HL-60/S4 treated with retinoic acid at 250 ng/mL for 4 days and 3 days (cell line): ENCODE data around the gene MEX3B.
"Not testable (repeated sequence)": the region's sequence is repeated elsewhere in the genome, so short reads cannot be mapped to it uniquely, and the experiment has no call there.

Experiments used
- in situ Hi-C: fragments of 300-500 bp; cut with MboI; formaldehyde crosslinking; loops from 2 replicates; pipeline ENCODE4 v1.7.0; 2022; ENCODE audit warnings: low sequenced_read_pairs

Gene MEX3B

DNA sequence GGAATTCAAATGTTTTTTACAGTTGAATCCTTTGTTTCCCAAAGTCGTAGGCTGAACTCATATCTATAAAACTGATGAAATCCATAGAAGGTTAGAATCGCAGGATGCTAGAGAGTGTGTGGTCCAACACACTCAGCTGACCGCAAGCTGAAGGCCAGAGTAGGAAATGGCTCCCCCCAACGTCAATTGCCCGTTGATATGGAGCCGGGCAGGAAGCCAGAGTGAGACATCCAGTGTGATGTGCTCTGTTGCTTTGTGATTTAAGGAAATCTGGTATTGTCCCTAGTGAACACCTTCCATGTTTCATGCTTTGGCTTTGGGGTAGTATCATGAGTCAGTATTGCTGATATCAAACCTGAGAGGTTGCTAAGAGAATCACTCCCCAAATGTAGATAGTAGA lies 5.8 kb upstream of the MEX3B start:
- in situ Hi-C loops, result no loop called here

DNA sequence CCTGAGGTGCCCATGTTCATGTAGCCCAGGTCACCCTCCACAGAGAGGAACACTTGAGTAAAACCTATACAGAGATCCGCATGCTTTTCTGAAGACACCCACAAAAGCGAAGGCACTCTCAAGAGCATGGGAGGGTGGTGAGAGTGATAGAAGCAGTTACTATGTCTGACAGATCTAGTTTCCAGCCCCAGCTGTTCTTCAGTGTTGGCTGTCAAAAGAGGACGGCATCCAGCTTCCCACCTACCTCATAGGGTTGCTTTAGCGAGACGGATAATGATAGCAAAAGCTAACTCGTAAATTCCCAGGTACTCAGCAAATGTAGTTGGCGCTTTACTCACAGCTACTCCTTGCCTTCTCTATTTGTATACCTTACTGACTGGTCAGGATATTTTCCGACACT lies 3.0 kb upstream of the MEX3B start:
- in situ Hi-C loops, result no loop called here

DNA sequence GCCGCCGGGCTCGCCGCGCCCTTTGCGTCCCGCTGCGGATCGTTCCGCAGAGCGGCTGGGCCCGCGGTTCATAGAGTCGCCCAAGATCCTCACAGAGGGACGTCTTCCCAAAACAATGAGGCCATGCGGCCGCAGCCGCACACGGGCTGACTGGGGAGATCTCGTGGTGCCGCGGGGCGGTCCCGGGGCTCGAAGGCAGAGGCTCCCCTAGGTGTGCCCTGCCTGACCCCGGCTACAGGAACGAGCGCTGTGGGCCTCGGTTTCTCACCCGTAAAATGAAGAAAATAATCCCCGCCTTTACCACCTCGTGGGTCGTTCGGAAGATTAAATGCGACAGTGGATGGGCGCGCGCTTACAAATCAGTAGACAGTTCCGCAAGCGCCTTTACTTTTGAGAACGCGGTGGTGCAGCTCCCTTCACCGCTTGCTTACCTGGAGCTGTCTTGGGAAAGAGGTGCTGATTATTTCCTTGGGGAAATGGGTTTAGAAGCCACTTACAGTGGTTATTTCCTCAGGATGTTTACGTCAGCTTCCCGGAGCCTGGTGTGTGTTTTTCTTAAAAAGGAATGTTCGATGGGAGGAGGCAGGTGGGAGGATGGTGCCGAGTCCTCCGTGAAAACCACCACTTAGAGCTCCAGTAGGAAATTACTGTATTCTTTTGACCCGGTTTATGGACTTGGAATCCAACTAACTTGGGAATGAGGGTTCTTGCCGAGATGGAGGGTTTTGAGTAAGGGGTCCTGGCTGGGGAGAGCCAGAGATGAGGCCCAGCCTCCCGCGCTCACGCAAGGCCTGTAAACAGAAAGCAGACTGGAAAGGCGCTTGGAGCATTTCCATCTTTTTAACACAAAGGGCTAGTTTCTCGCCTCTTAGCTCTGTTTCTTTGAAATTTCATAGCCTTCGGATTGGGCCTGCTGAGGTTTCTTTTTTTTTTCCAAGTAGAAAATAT lies 1.9 kb upstream of the MEX3B start:
- in situ Hi-C loops, result no loop called here

DNA sequence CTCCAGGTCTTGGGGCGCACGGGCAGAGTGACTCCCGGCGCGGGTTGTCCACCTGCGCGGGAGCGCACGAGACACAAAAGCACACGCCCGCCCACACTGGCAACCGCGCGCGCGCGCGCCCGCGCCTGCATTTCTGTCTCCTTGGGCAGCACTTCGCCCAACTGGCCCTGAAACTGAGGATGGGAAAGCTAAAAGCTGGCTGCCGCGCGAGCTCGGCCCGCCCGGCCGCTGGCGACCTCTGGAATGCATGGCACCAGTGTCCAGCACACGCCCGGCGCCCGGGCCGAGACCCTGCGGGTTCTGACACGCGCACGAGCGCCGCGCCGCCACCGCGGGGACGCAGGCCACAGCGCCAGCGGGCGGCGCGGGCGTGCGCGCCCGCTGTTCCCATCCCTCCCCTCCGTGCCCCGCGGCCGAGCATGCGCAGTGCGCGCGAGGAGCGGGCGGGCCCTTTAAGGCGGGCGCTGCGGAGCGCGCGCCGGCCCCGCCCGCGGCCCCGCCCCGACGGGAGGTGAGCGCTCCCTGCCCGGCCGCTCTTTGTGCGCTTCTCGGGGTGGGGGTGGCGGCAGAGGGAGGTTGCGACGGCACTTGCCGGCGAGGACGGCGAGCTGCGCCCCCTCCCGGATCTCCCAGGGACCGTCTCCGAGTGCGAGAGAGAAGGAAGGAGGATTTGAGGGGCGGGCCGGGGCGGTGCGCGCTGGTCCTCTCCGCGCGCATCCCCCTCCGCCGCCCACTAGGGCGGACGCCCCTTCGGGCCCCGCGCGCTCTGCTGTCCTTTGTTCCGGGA lies 1.0 kb upstream of the MEX3B start:
- in situ Hi-C loops, result no loop called here

DNA sequence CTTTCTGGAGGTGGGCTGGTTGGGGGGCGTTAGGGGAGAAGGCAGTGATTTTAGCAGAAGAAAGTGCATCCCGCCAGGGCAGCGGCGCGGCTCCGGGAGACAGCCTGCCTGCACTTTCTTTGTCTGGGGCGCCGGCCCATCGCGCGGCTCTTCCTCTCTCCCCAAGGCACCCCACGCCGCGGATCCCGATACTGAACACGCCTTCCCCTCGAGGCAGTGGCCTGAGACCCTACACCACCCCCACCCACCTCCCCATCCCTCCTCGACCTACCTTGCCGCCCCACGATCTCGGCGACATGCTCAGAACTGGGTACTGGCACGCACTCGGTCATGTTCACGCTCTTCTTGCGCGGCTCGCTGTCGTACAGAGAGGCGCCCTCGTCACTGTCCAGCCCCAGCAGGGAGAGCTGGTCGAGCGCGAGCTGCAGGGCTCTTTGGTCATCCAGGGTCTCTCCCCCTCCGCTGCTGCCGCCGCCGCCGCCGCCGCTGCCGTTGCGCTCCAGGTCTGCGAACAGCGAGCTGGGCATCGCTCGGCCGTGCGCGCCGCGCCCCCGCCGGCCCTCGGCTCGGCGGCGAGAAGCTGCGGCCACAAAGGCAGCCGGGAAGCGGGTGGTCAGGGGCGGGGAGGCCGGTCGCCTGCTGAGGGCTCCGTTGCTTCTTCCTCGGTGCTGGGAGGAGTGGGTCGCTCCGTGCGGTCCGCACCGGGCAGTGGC lies 483 bp downstream of the MEX3B start:
- in situ Hi-C loops, result no loop called here

DNA sequence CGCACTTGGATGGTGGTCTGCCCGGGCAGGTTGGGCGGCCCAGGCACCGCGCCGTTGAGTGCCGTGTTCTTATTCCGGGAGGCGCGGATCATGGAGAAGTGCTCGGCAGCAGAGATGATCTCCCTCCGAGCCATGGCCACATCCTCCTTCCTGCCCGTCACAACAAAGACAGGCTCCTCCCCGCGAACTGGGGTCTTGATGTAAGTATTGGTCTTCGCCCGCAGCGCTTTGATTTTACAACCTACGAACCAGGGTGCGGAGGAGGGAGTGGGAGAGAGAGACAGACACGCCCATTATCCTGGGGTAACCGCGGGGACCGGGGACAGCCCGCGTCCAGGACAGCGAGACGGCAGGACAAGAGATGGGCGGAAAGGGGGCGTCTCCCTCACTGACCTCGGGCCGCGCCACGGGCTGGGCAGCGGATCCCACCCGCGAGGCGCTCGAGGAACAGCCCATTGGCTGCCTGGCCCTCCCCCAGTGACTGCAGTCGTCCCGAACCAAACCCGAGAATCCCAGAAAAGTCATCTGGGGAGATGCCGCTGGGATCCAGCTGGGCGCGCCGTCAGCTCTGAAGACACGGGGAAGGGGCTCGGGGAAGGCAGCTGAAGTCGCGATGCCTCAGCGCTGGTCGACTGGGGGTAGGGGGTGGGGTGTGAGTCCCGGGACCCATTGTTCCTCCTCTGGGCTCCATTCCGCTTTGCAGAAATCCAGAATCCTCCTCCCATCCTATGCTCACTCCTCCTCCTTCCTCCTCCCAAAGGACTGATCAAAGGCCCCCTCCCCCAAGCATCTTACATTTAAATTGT lies 1.2 kb downstream of the MEX3B start:
- in situ Hi-C loops, result no loop called here

DNA sequence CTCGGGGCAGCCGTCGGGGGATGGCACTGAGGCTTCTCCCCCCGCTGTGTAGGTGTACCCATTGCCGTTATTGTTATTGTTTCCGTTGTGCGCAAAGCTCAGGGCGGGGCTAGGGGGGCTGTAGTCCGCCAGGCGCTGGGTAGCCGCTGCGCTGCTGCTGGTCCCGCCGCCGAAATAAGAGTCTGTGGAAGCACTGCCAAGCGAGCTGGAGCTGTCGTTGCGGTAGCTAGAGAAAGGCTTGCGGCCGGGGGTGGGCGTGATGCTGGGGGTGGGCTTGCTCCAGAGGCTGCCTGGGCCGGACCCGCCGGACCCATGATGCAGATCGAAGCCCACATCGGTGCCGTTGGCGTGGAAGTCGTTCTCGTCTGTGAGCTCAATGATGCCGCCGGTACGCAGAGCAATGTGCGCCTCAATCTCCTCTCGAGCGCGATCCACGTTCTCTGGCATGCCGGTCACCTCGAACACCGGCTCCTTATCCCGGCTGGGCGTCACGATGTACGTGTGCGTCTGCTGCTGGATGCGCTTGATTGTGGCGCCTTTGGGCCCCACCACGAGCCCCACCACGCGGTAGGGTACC lies 1.9 kb downstream of the MEX3B start:
- in situ Hi-C loops, result no loop called here

DNA sequence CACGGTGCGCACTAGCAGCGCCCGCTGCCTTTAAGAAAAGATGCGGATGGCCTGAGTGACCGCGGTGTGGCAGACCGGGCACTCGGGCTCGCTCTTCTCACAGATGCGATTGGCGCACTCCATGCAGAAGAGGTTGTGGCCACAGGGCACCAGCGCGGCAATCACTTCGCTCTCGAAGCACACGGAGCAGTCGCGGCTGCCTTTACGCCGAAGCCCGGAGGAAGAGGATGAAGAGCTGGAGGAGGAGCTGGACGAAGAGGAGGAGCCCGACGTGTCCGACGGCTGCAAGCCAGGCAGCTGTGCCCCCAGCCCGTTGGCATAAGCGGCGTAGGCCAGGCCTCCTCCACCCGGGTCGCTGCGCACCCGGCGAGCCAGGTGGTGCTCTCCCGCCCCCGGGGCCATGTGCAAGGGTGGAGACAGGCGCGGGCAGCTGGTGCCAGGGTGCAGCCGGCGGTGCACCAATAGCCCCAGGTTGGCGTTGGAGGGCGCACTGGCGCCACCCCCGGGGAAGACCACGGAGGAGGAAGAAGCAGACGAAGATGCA lies 2.6 kb downstream of the MEX3B start:
- in situ Hi-C loops, result no loop called here

DNA sequence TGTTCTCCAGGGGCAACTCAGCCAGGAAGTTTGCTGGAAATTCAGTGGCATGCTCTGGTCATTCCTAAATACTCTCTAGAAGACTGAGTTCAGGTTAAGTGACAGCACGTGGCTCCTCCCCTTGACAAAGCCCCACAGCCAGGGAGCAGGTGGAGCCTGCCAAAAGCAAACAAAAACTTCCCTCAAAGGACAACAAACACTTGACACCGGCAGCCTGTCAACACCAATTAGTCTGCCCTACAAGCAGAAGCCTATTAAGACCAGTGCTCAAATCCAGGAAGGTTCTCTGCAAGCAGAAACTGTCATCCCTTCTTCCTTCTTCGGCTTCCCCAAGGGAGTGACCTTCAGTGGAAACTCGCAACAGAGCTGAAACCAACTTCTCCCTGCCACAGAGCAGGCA lies 5.0 kb downstream of the MEX3B start:
- in situ Hi-C loops, result no loop called here

DNA sequence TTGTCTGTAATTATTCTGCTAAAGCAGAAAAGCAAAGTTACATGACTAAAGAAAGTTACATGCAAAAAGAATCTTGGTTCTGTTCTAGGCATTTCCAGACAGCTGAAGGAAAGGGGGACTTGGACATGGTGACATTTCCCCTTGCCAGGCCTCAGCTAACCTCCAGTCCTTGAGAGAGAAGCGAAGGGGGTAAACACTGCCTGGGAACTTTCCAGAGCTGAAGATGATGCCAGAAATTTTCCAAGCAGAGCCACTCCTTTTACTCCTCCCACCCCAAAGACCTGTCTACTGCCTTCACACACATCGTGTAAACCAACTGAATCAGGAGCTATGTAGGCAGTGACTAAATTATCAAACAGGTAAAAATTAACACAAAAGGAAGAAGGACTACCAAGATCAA lies 5.4 kb downstream of the MEX3B start:
- in situ Hi-C loops, result no loop called here

DNA sequence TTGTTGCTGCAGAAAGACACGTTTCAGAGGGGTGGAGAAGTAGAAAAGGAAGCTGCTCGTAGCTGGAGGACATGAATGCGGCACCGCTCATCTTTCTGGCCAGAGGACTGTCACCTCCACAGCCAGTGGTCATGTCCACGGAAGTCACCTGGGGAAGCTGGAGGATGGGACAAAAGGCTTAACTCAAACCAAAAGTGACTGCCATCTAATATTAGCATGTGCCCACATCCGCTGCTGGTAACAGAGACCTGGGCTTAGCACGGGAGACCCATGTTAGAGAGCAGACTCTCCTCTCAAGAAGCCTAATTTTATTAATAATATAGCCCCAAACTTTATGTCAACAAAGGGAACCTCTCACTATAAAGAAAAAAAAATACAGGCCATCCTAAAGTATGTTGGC lies 5.9 kb downstream of the MEX3B start:
- in situ Hi-C loops, result no loop called here

DNA sequence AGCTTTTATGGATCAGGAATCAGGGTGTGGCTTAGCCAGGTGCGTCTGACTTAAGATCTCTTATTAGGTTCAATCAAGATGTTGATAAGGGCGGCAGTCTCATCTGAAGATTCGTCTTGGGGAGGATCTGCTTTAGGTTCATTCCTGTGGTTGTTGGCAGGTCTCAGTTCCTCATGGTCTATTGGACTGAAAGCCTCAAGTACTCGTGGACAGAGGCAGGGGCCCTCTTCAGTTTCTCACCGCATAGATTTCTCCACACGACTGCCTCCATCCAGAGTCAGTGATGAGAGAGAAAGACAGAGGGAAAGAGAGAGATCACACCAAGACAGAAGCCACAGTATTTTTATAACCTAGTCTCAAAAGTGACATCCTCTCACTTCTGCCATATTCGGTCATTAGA lies 9.4 kb downstream of the MEX3B start:
- in situ Hi-C loops, result no loop called here

DNA sequence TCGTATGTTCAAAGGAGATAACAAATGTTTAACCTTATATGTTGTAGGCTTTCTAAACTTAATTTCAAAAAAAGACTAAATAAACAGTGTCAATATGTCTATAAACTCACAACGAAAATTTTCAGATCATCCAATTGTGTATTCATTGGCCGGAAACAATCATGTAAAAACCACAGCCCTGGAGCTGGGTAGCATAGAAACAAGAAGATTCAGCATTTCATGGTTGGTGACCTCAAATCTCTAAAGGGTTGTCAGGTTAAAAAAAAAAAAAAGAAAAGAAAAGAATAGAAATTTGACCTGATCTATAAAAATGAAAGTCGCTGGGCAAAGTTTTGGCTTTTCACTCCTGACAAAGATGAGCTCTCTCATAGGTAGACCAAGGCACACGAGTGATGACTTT lies 13.9 kb downstream of the MEX3B start:
- in situ Hi-C loops, result no loop called here

DNA sequence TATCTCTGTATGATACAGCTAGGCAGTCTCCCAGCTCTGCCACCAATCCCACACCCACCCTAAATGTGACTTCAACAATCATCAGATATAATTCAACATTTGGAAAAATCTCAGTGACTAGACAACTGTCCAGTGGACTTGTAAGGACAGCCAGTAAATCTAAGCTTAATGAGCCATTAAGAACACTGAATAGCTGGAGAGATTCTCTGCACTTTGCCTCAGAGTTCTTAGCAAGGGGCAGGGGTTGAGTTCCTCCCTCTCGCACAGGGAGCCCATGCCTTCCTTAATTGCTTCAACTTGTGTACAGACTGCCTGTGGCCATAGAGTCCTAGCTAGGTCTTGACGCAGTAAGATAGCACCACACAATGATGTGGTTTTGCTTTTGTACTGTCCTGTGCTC lies 15.6 kb downstream of the MEX3B start:
- in situ Hi-C loops, result no loop called here

DNA sequence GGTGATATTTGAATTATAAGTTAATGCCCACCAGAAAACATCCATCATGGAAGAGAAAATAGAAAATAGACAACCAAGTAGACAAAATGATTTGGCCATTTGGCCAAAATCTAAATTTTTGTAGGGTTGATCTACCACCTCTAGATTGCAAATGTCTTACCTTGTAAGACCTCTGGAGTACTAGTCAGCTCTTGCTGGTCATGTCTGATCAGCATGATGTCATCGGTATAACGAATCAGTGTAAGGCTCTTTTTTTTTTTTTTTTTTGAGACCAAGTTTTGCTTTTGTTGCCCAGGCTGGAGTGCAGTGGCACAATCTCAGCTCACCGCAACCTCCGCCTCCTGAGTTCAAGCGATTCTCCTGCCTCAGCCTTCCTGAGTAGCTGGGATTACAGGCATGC lies 17.7 kb downstream of the MEX3B start:
- in situ Hi-C loops, result not testable (repeated sequence)

DNA sequence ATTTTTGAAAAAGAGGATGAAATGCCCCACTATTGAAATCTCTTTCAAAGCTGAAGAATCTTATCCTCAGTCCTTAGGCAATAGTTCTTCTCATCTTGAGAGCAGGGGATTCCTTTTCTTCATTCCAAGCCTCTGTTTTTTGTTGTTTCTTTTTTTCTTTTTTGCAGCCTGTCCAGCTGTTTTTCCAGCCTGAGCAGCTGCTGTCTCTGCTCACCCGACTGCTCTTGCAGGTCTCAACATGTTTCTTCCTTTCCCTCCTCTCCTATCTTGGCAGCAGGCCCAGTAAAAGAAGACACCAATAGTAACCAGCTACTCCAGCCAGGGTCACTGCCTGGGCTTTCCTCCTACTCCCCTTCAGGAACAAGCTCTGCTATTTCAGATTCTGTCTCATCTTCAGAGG lies 23.8 kb downstream of the MEX3B start:
- in situ Hi-C loops, result no loop called here

DNA sequence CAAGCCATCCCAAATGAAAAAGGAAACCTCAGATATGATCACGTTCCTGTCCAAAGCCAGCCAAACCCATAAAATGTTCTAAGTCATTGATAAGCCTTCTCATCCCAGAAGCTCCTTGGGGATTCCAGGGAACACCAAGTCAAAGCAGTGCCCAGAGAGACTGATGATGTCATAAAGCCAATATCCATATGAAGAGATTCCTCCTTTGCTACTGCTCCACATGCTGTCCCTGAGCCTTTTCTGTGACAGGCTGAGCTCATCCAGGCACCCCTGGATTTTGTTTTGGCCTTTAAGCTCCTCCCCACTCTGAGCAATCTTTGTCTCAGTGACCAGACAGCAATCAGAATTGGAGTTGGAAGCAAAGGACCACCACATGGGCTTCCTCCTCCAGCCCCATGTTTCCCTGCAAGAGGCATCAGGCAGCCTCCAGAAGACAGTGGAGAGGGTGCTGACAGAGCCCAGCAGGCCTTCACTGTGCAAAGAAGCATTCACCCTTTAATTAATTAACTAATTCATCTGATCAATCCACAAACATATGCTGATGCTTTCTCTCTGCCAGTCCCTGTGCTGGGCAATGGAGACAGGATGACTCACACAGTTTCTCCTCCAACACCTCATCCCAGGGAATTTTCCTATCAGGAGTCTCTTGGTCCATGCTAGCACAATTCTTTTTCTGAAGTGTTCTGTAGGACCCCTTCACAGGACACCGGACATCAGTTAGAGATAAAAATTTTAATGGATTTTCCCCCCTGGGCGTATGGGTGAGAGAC lies 25.0 kb downstream of the MEX3B start:
- in situ Hi-C loops, result no loop called here

DNA sequence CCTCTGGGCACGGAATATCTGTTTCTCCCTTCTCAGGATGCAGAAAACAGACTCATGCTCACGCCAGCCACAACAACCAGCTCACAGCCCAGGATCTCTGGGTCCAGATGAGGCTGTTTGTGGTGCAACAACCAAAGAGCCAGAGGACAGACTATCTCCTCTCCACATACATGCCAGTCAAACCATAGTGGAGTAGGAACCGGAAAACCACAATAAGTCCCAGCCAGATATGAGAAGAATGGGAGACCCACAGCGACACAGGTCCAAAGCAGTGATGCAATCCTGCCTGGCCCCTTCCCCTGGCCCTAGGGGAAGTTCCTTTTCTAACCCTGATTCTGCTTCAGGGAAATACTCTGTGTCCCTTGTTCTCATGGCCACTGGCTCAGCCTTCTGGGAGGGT lies 27.6 kb downstream of the MEX3B start:
- in situ Hi-C loops, result no loop called here

DNA sequence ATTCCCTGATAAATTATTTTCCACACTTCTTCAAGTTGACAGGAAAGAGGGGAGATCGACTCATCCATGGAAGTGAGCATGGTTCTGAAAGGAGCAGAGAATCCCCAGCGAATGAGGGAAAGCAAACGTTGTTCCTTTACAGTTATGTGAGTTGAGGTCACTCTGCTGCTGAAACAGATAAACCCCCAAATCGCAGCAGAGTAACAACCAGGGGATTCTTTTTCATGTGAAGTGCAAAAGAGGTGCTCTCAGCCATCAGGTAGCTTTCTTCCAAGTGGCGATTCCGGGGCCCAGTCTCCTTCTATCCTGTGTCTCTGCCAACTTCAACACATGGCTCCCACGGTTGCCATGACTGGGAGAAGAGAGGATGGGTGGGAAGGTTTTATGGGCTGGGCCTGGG lies 28.2 kb downstream of the MEX3B start:
- in situ Hi-C loops, result no loop called here
